Activated CD4-positive, alpha-beta T cell treated with anti-CD3 and anti-CD28 coated beads, Interleukin-2, amount 10 ng/mL, durations not matched to agents 7 days and 5 days (primary cell): ENCODE measurements around the gene DAPK1. TPM values are rescaled to one million over a fixed set of nuclear protein-coding genes. Genes with fewer than 3 reads are reported as not detected.

Experiments
- CTCF ChIA-PET: fragments of 350-600 bp; sonication (Branson Sonifier 250); formaldehyde crosslinking; loops from one replicate; lab custom pipeline; 2021; ENCODE audit warnings: antibody characterized with exemption; lab: Charles Lee
- POLR2A ChIA-PET: fragments of 350-600 bp; sonication (Branson Sonifier 250); formaldehyde crosslinking; loops from one replicate; lab custom pipeline; 2021; ENCODE audit warnings: antibody characterized with exemption; lab: Charles Lee
- DNase-seq: peaks from one replicate; pipeline ENCODE4 v3.0.0-alpha.2; 2020
- H3K27ac Mint-ChIP-seq: one replicate; pipeline ENCODE4 v1.8.0; 2021; ENCODE audit warnings: mild to moderate bottlenecking, moderate library complexity, mixed read lengths
- H3K27me3 Mint-ChIP-seq: one replicate; pipeline ENCODE4 v1.8.0; 2021; ENCODE audit warnings: mixed read lengths
- H3K36me3 Mint-ChIP-seq: one replicate; pipeline ENCODE4 v1.8.0; 2021; ENCODE audit warnings: low read depth, mixed read lengths
- H3K4me1 Mint-ChIP-seq: one replicate; pipeline ENCODE4 v1.8.0; 2021; ENCODE audit warnings: mixed read lengths
- H3K4me3 Mint-ChIP-seq: one replicate; pipeline ENCODE4 v1.8.0; 2021; ENCODE audit warnings: mild to moderate bottlenecking, moderate library complexity, mixed read lengths
- H3K9me3 Mint-ChIP-seq: one replicate; pipeline ENCODE4 v1.8.0; 2021; ENCODE audit warnings: mixed read lengths
- total RNA-seq, 2 experiments: library from RNA; stranded (reverse); gene quantifications; one replicate each; pipeline ENCODE4 v1.2.3, GENCODE V29; 2021

The DAPK1 gene
- total RNA-seq, 2 experiments from 2014 or later, result 0.30 to 0.35 TPM

DNA sequence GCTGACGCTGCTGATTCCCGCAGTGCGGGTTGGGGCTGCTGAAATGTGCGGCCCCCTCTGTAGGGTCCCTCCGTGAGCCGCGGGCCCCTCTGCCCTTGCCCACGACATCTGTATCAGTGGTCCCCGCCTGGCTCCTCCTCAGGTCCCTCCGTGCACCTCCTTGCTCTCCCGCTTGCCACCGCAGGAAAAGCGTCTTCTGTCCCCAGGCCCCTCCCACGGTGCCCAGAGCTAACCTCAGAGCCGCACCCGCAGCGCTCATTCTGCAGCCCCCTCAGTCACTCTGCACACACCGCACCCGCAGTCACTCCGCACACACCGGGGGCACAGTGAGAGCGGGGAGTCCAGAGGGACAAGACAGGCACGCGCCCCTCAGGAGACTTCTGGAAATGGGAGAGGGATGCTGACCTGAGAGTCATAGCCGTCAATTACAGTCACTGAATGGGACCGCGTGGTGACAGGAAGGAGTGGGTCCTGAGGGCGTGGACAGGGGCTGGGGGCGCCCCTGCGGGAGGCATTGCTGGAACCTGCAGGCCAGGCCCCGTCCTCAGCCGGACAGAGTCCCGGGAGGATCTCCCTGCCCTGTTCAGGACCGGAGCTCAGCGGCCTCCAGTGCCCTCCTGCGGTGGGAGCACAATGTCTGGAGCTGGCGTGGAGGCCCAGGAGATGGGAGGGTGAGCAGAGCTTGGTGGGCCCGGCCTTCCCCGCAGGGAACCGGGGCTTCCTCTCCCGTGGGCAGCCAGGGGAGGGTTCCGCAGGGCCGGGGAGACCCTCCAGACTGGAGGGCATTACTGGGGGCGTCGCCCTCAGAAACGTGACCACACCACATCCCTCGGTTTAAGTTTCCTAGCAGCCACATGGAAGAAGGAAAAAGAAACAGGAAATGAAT is 162.1 kb downstream of the DAPK1 start:
- CTCF ChIA-PET, result no interaction called here

GRCh38 chr9:87661241-87661640 is 163.6 kb downstream of the DAPK1 start:
- Mint-ChIP-seq H3K4me3 (no peak overlapping the region), H3K9me3 (no peaks in the 10 kb centered on the region), H3K36me3 (no peaks in the 10 kb centered on the region), H3K27ac (no peak overlapping the region), H3K4me1 (no peaks in the 10 kb centered on the region), H3K27me3 (peaks cover 3% of the 10 kb centered on the region)
- ChIA-PET CTCF (no interaction called here), POLR2A (no interaction called here)
- DNase-seq, result no peak

More for the DNA sequence above, 162.1 kb downstream of the DAPK1 start:
- Mint-ChIP-seq H3K4me1 (no peaks in the 10 kb centered on the region), H3K27ac (no peak overlapping the region), H3K27me3 (peaks cover 3% of the 10 kb centered on the region), H3K9me3 (no peaks in the 10 kb centered on the region), H3K36me3 (no peaks in the 10 kb centered on the region), H3K4me3 (no peak overlapping the region)
- POLR2A ChIA-PET, result no interaction called here
- no peak for DNase-seq

GRCh38 chr9:87662808-87663528 is 165.3 kb downstream of the DAPK1 start:
- H3K27ac Mint-ChIP-seq, result no peak overlapping the region
- H3K9me3 Mint-ChIP-seq, result peaks cover 3% of the 10 kb centered on the region
- H3K4me1 Mint-ChIP-seq, result no peaks in the 10 kb centered on the region
- peak; percentile 52 for DNase-seq
- CTCF ChIA-PET, result interaction anchor here (1.0 kb wide), 1 partner anchor 19 kb away, joined by 3 read pairs; no protein-coding TSS in a partner anchor
- POLR2A ChIA-PET, result no interaction called here
- peaks cover 2% of the 10 kb centered on the region for H3K36me3 Mint-ChIP-seq
- H3K27me3 Mint-ChIP-seq, result peaks cover 3% of the 10 kb centered on the region
- no peak overlapping the region for H3K4me3 Mint-ChIP-seq

DNA sequence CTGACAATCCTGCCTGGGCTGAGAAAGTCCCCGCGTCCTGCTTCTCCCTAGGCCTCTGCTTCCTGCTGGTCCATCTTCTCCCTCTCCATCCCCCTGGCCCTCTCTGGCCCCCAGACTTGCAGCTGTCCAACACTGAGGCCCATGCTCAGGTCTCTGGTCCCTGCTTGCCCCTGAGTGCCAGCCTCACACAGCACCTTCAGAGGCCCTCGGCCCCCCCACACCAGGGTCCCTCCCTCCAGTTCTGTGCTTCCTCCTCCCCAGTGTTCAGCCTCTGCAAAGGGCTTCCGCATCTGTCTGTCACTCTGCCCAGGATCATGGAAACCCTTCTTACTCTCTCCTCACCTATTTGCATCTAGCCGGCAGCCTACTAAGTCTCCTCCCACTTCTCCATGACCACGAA is 165.9 kb downstream of the DAPK1 start:
- H3K9me3 Mint-ChIP-seq, result peaks cover 3% of the 10 kb centered on the region
- CTCF ChIA-PET, result interaction anchor here (1.0 kb wide), 1 partner anchor 19 kb away, joined by 3 read pairs; no protein-coding TSS in a partner anchor
- DNase-seq, result no peak

DNA sequence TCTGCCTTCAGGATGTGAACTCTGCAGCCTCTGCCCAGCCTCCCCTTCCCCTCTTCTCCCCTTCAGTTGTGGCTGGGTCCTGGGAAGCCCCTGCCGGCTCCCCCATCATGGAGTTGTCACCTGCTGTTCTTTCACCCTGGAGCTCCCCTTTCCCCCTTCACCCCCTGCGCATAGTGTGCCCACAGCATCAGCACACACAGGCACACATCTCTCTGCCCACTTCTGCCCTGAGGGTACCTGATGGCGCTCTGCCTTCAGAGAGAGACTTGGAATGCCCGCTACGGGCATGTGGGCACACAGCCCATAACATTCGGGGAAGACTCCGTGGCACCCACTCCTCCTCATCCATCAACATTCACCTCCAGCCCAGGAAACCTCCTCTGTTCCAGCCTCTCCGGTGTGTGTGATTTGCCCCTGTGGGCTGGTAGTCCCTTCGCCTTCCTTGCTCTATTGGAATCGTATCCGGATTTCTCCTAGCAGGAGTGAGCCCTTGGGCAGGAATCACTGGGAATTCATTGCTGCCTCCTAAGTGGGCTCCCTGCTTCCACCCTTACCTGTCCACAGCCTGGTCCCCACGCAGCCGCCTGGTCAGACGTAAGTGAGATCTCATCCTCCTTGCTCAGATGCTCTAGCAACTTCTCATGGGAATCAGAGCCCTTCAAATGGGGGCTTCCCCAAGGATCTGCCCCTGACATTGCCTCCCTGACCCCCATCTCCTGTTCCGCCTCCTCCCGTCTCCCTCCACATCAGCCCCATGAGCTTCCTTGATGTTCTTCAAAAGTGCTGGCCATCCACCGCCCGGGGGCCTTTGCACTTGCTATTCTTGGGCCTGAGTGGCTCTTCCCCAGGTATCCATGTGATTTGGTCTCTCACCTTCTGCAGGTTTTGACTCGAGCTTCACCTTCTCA is 166.7 kb downstream of the DAPK1 start:
- H3K4me3 Mint-ChIP-seq, result no peak overlapping the region
- no peak for DNase-seq
- H3K4me1 Mint-ChIP-seq, result no peaks in the 10 kb centered on the region
- POLR2A ChIA-PET, result no interaction called here
- peaks cover 2% of the 10 kb centered on the region for H3K36me3 Mint-ChIP-seq
- peaks cover 3% of the 10 kb centered on the region for H3K9me3 Mint-ChIP-seq
- H3K27ac Mint-ChIP-seq, result no peak overlapping the region
- CTCF ChIA-PET, result no interaction called here
- H3K27me3 Mint-ChIP-seq, result peaks cover 3% of the 10 kb centered on the region

More for the DNA sequence above, 165.9 kb downstream of the DAPK1 start:
- peaks cover 2% of the 10 kb centered on the region for H3K36me3 Mint-ChIP-seq
- H3K4me1 Mint-ChIP-seq, result no peaks in the 10 kb centered on the region
- H3K27ac Mint-ChIP-seq, result no peak overlapping the region
- no peak overlapping the region for H3K4me3 Mint-ChIP-seq
- POLR2A ChIA-PET, result no interaction called here
- H3K27me3 Mint-ChIP-seq, result peaks cover 3% of the 10 kb centered on the region

DNA sequence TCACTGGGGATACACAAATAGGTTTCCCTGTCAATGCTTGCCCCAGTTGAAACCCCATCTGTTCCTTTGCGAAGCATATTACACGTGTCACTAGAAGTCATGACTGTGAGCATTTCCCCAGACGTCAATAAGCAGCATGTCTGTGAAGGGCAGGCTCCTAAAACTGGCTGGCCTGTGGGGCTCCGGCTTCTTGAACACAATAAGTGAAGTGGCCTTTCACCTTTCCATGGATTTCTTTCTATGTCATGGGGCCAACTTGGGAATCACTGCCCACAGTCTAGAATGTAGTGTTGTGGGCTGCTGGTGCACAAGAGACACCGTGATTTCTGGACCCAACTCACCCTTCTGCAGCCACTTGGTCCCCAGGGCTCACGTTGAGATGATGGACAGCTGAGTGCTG is 167.8 kb downstream of the DAPK1 start:
- Mint-ChIP-seq H3K4me1 (no peaks in the 10 kb centered on the region), H3K36me3 (peaks cover 2% of the 10 kb centered on the region)

DNA sequence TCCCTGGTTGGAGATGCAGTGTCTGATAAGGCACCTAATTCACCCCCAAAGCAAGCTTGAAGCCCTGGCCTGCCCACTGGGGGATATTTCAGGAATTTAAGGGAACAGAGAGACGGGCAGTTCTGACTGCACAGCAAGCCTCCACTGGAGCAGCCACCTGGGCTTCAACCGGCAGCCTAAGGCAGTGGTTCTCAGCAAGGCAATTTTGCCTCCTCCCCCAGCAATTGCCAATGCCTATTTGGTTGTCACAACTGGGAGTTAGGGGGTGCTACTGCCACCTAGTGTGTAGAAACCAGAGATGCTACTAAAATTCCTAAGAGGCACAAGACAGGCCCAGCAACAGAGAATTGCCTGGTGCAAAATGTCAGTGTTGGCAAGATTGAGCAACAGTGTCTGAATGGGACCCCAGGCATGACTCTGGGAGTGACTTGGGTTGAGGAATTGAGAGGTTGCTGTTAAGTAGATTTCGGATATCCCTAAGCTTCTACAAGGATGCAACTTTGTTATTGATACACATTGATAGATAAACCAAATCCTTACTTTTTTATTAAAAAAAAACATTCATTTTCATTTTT is 169.6 kb downstream of the DAPK1 start:
- no peak overlapping the region for H3K4me3 Mint-ChIP-seq
- H3K36me3 Mint-ChIP-seq, result peaks cover 2% of the 10 kb centered on the region
- H3K27ac Mint-ChIP-seq, result no peak overlapping the region
- no peaks in the 10 kb centered on the region for H3K27me3 Mint-ChIP-seq
- no peak for DNase-seq
- POLR2A ChIA-PET, result no interaction called here
- CTCF ChIA-PET, result interaction anchor here (1.0 kb wide), 1 partner anchor 30 kb away, joined by 3 read pairs; no protein-coding TSS in a partner anchor
- peaks cover 3% of the 10 kb centered on the region for H3K9me3 Mint-ChIP-seq
- no peaks in the 10 kb centered on the region for H3K4me1 Mint-ChIP-seq

More for the DNA sequence above, 167.8 kb downstream of the DAPK1 start:
- POLR2A ChIA-PET, result no interaction called here
- no peak overlapping the region for H3K4me3 Mint-ChIP-seq
- CTCF ChIA-PET, result no interaction called here
- peaks cover 3% of the 10 kb centered on the region for H3K9me3 Mint-ChIP-seq
- H3K27me3 Mint-ChIP-seq, result peaks cover 3% of the 10 kb centered on the region
- no peak overlapping the region for H3K27ac Mint-ChIP-seq
- DNase-seq, result no peak

GRCh38 chr9:87668222-87668621 is 170.6 kb downstream of the DAPK1 start:
- Mint-ChIP-seq H3K4me3 (no peak overlapping the region), H3K9me3 (peaks cover 3% of the 10 kb centered on the region), H3K4me1 (no peaks in the 10 kb centered on the region), H3K27ac (no peak overlapping the region), H3K27me3 (no peaks in the 10 kb centered on the region), H3K36me3 (peaks cover 2% of the 10 kb centered on the region)
- ChIA-PET CTCF (interaction anchor here (1.0 kb wide), 1 partner anchor 29 kb away, joined by 3 read pairs; no protein-coding TSS in a partner anchor), POLR2A (no interaction called here)
- no peak for DNase-seq

- CTCF ChIA-PET, result no interaction called here
- no peak overlapping the region for H3K4me3 Mint-ChIP-seq
- peaks cover 2% of the 10 kb centered on the region for H3K36me3 Mint-ChIP-seq
- H3K27me3 Mint-ChIP-seq, result no peaks in the 10 kb centered on the region
- DNase-seq, result no peak
- no peak overlapping the region for H3K27ac Mint-ChIP-seq
- POLR2A ChIA-PET, result no interaction called here
- peaks cover 3% of the 10 kb centered on the region for H3K9me3 Mint-ChIP-seq
- no peaks in the 10 kb centered on the region for H3K4me1 Mint-ChIP-seq
These were observed 171.1 kb downstream of the DAPK1 start for GRCh38 chr9:87668722-87669121.

DNA sequence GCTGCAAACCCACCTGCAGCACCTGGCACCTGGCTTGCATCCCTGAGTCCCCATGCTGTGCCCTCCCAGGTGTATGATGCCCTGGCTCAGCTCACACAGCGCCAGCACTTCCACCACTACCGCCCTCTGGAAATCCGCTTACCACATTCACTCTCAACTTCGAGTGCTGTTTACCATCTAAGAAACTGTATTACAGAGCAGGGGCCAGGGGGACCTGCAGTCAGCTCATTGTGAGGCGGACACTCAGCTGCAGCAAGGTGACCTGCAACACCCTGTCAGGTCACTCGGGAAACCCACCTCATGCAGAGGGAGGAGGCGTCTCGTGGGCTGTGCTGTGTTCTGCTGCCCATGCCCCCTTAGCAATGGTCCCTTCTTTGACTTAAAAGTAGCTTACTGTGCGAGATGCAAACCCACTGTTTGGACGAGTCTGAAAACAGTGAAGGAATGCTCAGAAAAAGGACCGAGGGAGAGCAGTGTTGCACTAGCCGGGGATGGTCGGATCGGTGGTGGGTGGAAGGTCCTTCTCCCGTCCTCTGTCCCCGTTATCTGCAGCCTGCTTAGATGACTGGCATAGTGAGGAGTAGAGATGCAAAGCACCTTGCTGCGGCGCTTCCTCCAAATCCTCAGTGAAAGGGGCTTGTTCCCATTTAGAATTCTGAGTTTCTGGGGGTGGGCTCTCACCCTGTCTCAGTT is 173.1 kb downstream of the DAPK1 start:
- H3K36me3 Mint-ChIP-seq, result peaks cover 2% of the 10 kb centered on the region
- peaks cover 3% of the 10 kb centered on the region for H3K9me3 Mint-ChIP-seq
- no peak overlapping the region for H3K27ac Mint-ChIP-seq
- ChIA-PET CTCF (no interaction called here), POLR2A (no interaction called here)
- DNase-seq, result no peak
- H3K4me3 Mint-ChIP-seq, result no peak overlapping the region
- no peaks in the 10 kb centered on the region for H3K27me3 Mint-ChIP-seq
- peaks cover 9% of the 10 kb centered on the region for H3K4me1 Mint-ChIP-seq

- Mint-ChIP-seq H3K9me3 (peaks cover 3% of the 10 kb centered on the region), H3K36me3 (peaks cover 2% of the 10 kb centered on the region), H3K4me3 (no peak overlapping the region), H3K27ac (no peak overlapping the region), H3K27me3 (no peaks in the 10 kb centered on the region), H3K4me1 (peaks cover 9% of the 10 kb centered on the region)
- CTCF ChIA-PET, result interaction anchor here (0.6 kb wide), 1 partner anchor 500 kb away, joined by 3 read pairs; no protein-coding TSS in a partner anchor
- POLR2A ChIA-PET, result no interaction called here
- no peak for DNase-seq
These were observed 173.8 kb downstream of the DAPK1 start for GRCh38 chr9:87671478-87671877.
